Fibroblast of skin of left biceps (primary cell): ENCODE data around the gene ARHGAP5.
A peak's percentile ranks its signal among the peaks of the same experiment; 100 is the strongest.

ENCODE experiments used
- DNase-seq, 2 experiments: peaks; one replicate each; pipeline ENCODE4 v3.0.0-alpha.2; 2013; ENCODE audit warnings: low read depth in 2 of 2

Gene ARHGAP5

DNA sequence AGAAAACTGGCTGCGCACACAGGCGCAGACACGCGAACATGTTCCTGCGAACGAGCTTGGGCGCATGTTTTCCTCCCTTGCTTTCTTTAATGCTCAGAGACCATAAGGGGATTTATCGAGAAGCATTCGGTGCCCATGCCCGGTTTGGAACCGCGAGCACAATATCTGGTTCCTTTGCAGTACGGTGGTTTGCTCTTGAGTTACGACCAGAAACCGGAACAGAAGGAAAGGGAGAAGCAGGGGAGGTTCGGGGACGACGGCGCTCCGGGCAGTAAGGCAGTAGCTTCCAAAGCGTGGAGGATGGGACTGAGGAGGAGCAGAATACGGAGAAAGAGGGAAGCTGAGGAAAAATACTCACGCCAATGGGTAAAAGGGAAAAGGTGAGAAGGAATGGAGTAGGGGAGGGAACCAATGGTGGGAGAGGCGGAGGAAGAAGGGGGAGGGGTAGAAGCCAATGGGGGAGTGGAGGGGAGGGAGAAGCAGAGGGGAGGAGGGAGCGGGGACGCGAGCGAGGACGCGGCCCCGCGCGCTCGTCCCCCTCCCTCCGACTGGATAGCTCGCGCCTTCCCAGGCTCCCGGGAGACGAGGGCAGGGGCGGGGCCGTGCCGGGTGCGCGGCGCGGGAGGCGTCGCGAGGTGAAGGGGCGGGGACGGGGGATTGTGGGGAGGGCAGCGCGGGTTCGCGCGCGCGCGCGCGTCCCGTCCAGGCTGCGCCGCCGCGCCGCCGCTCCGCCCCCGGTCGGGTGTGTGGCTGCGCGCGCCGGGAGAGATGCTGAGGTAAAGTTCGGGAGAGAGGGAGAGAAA is 625 bp upstream of the ARHGAP5 start:
- DNase-seq, result peak; percentile 95 to 96

DNA sequence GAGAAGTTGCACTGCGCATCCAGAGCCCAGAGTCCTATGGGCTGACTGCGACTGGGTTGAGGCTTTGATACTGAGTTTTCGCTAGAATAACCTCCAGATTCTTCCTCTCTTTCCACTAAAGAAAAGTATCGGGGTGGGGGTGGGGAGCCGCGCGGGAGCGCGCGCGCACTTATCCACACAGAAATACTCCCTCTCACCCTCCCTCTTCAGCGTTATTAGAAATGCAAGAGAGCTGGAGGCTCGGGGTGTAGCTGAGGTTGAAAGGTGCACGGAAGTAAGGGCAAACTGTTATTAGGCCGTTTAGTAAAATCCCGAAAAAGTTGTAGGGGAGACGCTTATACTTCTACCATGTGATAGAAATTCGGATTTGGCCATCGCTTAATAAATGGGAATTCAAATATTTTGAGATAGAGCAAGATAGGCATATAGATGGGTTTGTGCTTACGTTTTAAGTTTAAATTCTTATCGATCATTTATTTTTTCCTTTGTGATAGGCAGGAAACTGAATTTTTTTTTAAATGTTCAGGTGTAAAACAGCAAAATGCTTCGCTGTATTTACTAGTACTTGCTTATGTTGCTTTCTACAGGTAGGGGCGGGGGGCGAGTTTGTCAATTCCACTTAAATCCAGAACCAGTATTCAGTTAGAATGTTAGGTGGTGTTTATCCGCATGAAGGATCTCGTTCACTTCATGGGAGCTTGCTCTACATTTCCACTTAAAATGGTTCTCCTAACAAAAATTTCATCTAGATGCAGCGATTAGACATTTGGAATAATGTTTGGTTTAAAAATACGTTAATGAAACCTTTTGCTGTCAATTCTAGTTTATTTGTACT is 1.1 kb downstream of the ARHGAP5 start:
- DNase-seq, result no peak

DNA sequence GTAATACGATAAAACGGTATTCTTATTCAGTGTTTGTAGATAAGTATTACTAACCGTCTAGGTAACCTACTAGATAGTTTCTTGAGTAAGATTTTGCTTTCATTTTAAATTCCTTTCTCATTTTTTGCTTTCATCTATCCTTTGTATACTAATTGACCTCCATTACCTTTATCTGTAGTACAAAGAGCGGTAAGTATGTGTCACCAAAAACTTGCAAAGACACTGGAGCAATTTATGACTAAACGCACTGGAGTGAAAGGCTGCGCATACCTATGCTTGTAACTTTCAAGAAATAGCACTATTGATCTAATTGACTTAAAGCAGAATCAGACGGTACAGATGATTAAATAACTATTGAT is 1.7 kb downstream of the ARHGAP5 start:
- DNase-seq, result no peak

DNA sequence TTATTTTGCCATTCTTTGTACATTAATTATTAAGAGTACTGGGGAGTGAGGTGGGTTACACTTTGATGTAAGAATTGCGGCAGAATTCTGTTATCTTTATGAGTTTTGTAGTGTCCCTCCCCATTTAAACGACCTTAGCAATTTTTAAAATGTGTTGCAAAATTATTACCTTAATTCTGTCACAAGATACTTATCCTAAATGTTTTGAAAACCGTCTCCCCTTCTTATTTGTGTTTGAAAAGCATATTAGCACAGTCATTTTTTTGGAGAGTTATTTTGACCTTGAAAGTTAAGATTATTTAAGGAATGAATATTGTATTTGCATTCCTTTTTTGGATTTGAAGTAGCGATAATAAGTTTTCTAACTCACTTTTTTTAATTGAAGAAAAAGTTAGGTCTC is 2.2 kb downstream of the ARHGAP5 start:
- no peak for DNase-seq

DNA sequence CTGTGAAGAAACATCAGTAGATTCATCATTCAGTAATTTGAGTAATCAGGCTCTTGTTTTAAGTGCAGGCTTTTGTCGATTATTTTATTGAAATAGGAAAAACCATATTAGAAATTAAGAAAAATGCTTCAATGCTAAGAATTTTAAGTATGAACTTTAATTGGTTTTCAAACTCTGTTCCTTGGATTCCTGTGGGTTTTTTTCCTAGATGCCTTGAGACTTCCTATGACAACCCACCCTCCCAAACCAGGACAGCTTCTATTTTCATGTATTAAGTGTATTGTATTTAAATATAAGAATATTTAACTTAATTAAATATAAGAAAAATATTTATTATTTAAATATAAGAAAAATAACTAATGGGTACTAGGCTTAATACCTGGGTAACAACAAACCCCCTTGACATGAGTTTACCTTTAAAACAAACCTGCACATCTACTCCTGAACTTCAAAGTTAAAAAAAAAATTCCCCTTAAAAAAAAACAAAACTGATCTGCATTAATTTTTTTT is 3.0 kb downstream of the ARHGAP5 start:
- DNase-seq, result no peak

DNA sequence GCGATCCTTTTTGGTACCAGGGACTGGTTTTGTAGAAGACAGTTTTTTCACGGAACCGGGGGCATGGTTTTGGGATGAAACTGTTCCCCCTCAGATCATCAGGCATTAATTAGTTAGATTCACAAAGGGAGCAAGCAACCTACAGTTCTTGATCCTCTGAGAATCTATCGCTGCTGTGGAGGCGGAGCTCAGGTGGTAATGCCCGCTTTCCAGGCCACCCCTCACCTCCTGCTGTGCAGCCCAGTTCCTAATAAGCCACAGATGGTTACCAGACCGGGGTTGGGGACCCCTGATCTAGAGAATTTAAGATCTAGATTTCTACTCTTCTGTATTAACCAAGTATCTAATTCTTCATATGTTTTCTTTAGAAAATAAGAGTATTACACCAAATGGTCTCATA is 4.8 kb downstream of the ARHGAP5 start:
- DNase-seq, result no peak

DNA sequence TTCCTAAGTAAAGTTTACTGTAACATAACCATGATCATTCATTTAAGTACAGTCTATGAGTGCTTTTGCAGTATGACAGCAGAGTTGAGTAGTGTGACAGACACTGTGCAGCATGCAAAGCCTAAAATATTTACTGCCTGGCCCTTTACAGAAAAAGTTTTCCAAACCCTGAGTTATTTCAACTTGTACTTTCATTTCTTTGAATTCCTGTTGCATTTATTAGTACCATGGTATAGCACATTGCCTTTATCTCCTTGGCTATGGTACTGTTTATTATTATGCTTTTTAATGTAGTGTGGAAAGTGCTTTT is 6.2 kb downstream of the ARHGAP5 start:
- no peak for DNase-seq

DNA sequence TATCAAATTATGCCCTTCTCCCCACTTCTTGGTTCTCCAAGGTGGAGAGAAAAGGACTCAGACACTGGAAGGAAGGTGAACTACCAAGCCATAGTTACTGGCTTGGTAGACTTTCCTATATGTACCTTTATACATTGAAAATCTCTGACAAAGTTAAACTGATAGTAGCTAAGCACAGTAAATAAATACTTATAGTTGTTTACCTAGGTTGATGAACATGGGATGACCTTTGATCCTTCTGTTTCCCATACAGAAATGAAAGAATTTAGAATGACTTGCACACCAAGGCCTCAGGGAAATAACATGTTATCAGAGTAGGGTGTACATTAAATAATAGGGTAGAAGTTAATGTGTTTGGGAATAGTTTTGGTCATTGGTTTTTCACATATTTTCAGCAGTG is 6.7 kb downstream of the ARHGAP5 start:
- no peak for DNase-seq

DNA sequence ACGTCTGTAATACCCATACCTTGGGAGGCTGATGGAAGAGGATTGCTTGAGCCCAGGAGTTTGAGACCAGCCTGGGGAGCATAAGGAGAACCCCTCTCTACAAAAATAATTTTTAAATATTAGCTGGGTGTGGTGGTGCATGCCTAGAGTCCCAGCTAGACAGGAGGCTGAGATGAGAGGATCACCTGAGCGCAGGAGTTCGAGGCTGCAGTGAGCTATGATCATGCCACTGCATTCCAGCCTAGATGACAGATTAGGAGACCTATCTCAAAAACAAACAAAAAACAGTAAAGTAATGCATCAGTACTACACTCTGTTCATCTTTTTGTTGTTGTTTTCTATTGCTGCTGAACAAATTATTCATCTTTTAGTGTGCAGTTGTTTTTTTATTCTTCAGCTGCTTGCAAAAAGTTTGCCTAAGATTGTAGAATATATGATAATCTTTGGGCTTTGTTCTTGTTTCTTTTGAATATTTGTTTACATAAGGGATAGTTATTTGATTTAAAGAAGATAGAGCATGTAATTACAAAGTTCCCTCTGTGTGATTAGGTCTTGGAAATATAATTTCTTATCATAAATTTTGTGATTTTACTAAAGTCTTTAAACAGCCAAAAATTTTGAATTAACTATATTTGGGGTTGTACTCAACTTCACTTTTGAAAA is 8.2 kb downstream of the ARHGAP5 start:
- no peak for DNase-seq

DNA sequence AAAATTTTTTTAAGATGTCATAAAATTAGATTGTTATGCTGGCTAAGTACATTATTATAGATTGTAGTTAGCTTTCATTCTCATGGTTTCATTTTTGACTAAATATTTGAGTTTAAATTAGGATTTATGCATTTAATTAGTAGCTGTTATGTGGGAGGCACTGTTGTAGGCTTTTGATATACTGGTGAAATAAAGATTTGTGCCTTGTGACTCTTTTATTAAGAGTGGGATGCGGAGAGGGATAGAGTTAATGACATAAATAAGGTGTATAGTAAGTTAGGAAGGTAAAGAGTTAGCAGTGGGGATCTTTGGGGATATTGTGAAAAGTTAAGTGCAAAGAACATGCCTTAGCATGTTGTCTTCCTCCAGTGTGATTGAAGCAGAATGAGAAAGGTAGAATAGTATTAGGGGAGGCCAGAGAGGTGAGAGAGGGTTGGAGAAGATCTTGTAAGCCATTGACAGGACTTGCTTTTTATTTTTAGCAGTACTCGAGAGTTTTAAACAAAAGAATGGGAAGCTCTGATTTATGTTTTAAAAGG is 8.8 kb downstream of the ARHGAP5 start:
- no peak for DNase-seq

DNA sequence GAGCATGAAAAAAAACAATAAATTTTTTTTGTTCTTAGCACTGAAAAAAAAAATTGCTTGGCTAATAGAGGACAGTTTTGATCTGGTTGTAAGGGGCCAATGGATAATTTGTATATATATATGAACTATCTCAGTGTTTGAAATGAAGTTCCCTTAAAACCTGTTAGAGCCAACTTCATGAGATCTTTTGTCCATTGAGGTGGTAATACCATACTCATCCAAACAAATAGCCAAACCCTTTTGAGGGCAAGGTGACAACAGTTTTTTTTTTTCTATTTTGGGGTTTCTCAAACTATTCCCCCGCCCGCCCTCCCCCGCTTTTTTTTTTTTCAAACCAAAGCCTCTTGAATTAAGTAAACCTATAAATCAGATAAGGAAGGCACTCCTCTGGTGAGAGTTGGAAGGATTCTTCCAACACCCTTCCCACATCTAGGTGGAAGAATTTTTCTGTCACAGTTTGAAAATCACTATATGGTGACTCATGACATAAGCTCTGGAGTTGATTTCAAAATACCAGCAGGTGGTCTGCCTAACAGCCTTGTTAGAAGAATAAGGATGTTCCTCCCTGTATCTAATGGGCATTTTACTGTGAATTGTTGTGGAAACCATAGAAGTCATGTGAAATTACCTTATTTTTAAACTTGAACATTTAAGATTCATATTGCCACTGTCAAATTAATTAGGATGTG is 10.2 kb downstream of the ARHGAP5 start:
- peak in 1 of 2 experiments; percentile 33 for DNase-seq

DNA sequence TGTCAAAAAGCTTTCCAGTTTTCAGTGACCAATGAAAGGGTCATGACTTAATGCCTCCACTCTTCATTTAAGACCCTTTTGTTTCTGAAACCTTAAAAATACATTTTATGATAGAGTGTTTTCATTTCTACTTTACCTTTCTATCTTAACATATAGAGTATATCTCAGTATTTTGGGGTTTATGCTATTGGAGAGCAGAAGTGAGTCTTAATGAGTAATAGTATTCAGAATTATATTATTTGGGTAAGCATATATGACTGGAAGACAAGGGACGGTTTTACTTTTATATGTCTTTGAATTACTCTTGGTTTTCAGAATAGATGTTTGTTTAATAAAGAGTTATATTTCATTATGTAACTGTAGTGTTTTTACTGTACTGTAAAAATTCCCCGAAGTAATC is 10.8 kb downstream of the ARHGAP5 start:
- DNase-seq, result no peak

DNA sequence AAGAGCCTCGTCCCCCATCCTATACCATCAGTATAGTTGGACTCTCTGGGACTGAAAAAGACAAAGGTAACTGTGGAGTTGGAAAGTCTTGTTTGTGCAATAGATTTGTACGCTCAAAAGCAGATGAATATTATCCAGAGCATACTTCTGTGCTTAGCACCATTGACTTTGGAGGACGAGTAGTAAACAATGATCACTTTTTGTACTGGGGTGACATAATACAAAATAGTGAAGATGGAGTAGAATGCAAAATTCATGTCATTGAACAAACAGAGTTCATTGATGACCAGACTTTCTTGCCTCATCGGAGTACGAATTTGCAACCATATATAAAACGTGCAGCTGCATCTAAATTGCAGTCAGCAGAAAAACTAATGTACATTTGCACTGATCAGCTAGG is 13.6 kb downstream of the ARHGAP5 start:
- no peak for DNase-seq

DNA sequence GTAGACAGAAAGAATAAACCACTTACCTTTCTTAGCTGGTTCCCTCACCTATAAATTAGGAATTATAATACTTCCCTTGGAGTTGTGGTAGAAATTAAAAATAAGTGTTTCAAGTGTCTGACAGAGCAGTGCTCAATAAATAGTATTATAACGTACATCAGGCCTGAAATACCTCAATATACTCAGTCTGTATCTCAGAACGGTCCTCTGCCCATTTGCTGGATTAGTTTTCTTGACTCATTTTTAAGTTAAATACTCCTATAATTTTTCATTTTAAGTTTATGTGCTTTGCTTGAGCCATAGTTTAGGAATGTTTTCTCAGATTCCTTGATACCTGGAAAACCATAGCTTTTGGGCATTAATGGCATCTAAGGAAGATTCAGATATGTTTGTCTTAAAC is 22.4 kb downstream of the ARHGAP5 start:
- no peak for DNase-seq

DNA sequence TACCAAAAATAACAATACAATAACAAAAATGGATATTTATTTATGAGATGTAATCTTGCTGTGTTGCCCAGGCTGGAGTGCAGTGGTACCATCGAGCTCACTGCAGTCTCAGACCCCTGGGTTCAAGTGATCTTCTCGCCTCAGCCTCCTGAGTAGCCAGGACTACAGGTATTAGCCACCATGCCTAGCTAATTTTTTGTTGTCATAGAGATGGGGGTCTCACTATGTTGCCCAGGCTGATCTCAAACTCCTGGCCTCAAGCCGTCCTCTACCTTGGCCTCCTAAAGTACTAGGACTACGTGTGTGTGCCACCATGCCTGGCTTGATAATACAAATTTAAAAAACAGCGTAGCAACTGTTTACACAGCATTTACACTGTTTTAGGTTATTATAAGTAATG is 23.1 kb downstream of the ARHGAP5 start:
- DNase-seq, result no peak

DNA sequence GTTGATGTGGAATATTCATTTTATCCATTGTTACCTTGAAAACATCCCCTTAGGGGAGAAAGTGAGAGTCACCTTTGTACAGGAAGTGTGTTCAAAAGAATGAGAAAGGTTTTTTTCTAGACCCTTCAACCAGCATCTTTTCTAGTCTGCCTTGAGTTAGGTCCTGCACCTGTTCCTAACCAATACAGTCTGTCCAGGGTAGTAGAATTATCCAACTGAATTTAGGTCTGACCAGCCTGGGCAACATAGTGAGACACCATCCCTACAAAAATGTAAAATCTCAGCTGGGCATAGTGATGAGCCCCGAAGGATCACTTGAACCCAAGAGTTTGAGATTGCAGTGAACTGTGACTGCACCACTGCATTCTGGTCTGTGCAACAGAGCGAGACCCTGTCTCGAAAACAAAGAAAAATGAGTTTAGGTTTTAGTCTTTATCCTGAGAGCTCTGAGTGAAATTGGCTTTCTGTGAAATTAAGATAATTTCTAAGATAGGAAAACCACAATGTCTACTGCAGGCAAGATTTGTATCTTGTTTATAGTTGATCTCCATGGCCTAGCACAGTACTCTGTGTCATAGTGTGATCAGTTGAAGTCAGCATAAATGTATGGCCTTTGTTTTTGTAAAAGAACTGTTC is 25.2 kb downstream of the ARHGAP5 start:
- no peak for DNase-seq

DNA sequence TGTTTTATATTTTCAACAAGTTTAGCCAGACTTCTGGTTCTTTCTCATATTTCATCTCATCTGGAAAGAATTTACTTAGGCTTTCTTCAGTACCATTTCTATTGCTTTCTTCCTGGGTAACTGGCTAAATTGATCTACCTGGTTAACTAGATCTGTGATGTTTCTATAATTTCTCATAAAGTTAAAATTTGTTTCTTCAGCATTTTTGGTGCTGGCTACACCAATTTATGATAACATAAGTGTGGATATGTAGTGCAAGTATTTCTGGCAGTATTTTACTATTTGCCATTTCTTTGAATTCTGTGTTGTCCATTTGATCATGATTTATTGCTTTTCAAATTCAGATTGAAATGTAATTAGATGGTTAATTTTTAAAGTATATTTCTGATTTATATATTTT is 25.9 kb downstream of the ARHGAP5 start:
- no peak for DNase-seq

DNA sequence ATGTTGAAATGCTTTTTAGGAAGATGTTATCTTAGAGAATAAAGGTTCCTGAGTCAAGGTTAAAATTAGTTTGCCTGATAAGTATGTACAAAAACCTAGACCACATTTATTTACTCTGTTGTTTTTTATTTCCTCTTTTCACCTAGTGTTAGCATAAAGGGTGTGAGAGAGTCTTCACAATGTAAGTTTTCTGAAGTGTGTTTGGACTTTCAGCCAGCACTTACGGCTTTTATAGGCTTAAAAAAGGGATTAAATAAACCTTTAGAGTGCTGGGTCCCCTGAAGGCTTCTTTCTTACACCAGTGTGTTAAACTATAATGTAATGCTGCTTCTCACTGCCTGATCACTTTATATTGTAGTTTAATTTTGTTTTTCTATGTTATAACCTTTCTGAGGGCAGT is 27.2 kb downstream of the ARHGAP5 start:
- DNase-seq, result no peak

DNA sequence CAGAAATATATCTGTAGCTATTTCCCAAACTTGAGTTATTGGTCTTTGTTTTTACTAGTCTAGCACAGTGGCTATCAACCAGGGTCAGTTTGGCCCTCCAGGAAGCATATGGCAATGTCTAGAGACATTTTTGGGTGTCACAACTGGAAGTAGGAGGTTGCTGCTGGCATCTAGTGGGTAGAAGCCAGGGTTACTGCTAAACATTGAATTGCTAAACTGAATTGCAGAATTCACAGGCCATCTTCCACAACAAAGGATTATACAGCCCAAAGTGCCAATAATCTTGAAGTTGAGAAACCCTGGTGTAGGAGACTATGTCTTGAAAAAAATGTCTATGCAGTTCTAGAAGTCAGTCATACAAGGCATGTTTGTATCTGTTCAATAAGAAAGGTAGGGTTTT is 27.7 kb downstream of the ARHGAP5 start:
- no peak for DNase-seq

DNA sequence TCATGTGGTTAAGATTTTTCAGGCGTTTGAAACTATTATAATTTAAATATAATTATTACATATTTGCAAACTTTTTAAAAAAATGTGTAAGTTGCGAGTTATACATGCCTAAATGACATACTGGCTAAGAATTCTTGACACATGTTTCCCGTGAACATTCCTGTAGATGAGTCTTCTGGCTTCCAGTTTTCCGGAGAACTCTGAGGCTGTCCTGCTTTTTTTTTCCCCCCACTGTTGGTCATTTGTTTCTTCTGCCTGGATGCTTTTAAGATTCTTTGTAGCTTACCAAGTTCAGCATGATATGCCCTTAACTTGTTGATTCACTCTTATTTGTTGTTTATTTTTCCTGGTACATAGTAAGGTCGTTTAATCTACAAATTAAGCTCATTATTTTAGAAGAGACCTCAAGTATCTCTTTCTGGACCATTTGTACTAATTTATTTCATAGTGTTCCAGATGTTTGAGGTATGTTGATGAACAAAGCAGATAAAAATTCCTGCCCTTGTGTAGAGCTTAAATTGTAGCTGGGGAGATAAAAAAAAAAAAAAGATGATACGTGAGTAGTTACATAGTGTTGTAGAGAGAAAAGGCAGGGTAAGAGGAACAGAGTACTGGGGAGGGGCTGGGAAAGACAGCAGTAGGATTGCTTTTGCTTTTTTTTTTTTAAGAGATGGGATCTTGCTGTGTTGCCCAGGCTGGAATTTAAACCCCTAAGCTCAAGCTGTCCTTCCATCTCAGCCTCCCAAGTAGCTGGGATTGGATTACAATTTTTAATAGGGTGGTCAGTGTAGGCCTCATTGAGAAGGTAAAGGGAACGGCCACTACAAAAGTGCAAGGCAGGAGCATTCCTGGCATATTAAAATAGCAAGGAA is 32.8 kb downstream of the ARHGAP5 start:
- DNase-seq, result peak; percentile 76 to 78
